LHCN-M2 (cell line): Measurements from ENCODE around the gene EFCAB8. TPM values are rescaled to one million over a fixed set of nuclear protein-coding genes. Genes with fewer than 3 reads are reported as not detected.

Experiments
- DNase-seq: peaks from one replicate; pipeline ENCODE4 v3.0.0-alpha.2; 2012; ENCODE audit warnings: low read depth
- total RNA-seq: library from RNA; depleted of rRNA; stranded (reverse); fragments of >200 nt; gene quantifications from 2 replicates; pipeline ENCODE4 v1.2.3, GENCODE V29; 2014; rRNA removed

EFCAB8 gene
- total RNA-seq, 1 experiment from 2014 or later = 0.17 TPM

DNA sequence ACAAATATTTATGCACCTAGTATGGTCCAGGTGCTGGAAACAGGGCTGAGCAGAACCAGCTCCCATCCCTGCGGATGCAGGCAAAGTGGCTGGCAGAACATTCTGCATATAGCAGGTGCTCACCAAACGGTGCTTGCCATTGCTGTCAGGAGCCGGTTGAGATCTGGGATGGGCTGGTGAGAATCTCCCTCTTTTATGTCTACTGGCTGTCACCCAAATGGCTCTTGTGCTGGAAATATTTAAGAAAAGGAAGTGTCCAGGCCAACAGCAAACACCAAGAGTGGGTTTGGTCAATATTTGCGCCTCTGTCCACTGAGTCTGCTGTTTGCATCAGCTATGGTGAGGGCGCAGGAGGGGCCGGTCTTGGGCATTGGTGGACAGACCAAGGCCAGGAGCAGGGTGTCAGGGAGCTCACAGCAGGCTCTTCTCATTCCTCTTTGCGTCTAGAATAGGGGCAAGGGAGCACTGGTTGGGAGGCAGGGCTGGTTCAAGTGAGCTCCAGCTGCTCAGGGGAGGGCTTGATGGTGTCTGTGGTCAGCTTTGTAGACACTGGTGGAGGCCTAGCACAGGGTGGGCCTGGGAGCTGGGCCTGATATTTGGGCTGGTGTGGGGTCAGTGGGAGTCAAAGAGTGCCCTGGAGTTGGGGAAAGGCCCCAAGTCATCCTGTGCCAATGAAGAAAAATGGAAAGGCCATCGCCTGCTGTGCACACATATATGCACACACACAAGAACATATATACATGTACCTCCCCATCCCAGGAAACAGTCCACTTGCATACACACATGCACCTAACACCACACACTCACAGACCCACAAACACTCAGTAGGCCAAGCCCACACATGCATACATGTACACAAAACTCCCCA lies 147.4 kb downstream of the EFCAB8 start:
- DNase-seq = no peak

DNA sequence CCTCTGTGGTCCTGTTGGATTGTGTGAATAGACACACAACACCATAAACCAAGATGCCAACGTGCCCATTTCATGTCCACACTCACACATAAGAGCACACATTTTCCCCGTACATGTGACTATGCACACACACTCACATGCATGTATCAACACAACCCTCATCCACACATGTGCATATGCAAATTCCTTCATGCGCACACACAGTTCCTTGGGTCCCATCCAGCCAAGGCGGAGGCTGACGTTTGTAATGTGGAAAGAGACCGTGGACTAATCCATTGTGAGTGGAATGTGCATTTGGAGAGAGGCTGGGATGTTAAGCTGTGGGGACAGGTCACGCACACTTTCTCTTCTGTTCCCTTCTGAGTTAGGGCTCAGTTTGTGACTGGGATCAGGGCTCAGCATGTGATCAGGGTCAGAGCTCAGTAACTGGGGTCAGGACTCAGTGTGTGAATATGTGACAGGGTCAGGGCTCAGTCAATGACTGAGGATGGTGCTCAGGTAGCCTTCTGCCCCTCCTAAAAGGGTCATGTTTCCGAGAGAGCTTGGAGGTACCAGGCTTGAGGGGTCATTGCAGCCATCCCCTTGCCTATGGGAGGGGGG lies 148.2 kb downstream of the EFCAB8 start:
- no peak for DNase-seq

DNA sequence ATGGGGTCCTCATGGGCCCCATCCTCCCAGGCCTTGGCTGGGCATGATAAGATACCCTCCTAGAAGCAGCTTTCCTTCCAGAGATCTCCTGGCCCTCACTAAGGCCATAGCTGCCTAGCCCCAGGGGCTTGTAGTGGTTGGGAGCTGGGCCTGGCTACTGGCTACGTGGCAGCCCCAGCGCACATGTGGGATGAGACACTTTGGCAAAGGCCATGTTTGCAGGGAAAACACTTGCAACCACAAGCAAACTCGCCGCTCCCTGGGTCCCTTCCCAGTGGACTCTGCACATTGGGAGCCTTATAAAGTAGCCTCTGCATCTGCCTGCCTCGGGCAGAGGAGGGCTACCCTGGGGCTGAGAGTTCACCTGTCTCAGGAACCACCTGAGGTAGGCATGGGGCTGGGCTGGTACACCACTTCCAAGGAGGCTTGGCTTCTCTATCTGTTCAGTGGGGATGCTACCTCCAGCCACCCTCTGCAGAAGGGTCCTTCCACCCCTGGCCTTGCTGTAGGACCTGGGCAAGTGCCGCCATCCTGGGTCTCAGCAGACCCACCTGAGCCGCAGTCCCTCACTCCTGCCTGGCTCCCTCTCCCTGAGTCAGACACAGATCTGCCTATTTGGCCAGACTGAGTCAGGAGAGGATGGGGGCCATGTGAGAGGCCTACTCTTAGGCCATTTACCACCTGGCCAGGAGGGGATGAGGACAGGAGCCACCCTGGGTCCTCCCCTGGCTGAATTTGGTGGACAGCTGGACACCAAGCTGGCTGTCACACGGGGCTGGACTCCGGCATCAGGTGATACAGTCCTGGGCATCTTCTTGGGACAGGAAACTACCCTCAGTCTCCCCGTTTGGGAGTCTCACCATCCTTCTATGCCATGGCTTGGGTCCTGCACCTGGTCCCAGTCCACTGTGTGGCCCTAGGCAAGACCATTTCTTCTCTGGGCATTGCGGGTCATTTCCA lies 148.9 kb downstream of the EFCAB8 start, which contains the start of gene BPIFB2:
Gene BPIFB2, plus strand, starts transcription at position 329 of the 960 bp plus-strand sequence. CDS start 871 bp downstream, outside the sequence.
- no peak for DNase-seq

DNA sequence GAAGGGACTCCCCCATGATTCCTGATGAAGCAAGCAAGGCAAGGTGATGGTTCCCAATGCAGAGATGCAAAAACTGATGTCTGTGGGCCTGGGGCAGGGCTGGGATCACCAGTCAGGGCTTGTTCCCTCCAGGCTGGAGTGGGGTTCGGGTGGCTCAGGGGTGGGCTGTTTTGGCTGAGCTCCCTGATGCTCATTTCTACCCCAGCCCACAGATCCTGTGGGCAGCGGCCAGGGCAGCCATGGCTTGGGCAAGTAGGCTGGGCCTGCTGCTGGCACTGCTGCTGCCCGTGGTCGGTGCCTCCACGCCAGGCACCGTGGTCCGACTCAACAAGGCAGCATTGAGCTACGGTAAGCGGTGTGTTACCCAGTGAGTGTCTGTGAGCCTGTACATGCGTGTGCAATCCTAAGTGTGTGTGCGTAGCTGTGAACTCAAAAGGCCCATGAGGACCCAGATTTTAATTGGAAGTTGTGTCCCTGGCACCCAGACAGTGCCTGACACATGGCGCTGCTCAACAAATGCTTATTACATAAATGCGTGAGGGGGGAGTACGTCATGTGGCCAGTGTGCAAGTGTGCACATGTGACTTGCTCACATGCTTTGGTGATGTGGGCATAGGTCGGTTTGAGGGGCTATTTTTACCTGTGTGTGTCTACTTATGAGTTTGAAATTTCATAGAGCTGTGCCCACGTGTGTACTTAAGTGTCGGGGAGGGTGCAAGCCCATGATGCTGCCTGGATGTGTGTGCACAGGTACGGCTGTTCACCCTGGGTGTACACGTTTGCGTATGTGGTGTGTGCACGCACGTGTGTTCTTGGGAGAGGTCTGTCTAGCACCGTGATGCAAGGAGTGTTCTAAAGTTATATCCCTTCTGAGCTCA lies 149.9 kb downstream of the EFCAB8 start:
- no peak for DNase-seq

DNA sequence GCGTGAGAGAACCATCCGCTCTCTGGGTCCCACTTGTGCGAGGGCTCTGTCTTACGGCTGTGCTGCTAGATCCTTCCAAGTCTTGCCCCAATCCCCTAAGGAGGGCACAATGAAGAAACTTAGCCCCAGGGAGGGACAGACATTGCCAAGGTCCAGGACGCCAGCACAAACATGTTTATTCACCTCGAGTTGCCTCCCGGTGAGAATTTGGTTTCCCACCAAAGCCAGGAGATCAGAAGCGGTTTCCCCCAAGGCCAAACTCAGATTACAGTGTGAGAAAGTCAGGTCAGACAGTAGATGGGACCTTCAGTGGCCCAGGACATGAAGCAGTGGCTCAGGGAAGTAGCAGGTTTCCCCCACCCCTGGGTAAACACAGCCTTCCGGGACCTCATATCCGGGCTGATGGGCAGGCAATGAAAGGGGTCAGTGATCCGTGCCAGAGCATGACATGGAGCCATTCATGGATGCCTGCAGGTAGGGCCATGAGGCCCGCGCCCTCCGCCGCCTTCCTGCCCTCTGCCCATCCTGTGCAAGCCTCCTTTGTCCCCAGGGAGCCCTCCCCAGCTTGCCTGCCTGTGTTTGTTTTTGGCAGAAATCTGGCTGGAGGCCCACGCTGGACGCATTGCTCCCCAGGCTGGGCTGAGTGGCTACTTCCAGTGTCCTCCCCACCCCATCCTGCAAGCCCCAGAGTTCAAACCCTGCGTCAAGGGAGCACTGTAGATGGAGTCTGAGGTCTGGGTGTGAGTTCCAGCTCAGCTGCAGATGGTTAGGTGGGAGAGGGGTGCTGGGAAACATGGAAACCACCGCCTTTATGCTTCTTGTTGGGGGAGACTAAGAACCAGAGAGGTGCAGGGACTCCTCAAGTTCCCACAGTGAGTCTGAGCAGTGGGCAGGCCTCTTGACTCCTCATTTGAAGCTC lies 150.8 kb downstream of the EFCAB8 start:
- DNase-seq = no peak

DNA sequence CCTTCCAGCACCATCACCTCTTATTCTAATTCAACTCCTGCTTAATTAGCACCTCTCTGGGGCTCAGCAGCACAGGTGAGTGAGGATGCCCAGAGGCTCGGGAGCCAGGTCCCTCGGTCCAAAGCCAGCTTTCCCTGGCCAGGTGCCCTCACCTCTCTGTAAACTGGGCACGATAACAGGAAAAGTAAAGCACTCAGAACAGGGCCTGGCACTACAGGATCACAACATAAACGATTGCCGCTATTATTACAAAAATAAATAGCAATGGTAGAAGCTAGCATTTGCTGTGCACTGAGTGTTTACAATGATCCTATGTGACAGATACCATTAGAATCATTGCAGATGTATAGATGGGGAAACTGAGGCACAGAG lies 151.4 kb downstream of the EFCAB8 start:
- no peak for DNase-seq

DNA sequence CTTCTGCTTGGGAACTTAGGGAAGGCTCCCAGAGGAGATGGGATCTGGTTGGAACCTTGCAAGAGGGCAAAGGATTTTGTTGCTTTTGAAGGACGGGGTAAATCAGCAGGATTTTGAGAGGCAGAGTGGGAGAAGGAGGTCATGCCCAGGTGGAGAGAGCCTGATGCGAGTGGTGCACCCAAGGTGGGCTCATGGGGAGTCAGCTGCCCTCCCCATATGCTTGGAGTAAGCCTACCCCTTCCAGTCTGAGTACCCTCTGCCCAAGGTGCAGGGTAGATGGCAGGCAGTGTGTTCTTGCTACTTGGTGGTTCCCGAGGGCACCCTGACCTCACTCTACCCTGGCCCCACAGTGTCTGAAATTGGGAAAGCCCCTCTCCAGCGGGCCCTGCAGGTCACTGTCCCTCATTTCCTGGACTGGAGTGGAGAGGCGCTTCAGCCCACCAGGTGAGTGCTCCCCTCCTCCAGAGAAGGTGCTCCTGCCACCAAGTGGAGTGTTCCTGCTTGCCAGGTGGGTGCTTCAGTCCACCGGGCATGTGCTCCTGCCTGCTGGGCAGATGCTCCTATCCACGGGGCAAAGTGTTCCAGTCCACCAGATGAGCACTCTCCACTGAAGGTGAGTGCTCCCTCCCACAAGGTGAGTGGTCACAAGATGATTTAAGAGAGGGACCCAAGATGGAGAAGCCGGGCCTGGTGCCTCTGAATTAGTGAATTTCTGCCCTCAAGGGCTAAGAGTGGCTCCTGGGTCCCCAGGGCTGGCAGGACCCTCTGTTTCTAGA lies 152.1 kb downstream of the EFCAB8 start:
- no peak for DNase-seq

Other genes with a start within 250 kb of the EFCAB8 start
- not detected in 2 replicates for gene C20orf203, start 185.0 kb upstream of the EFCAB8 start, total RNA-seq
- gene COMMD7, start 115.5 kb upstream of the EFCAB8 start, total RNA-seq = 16.3 and 26.7 TPM in 2 replicates
- gene DNMT3B, start 96.5 kb upstream of the EFCAB8 start, total RNA-seq = 1.2 TPM in 2 replicates
- 152 and 158 TPM in 2 replicates for gene MAPRE1, start 39.0 kb upstream of the EFCAB8 start, total RNA-seq
- gene SUN5, start 145.5 kb downstream of the EFCAB8 start, total RNA-seq = not detected in 2 replicates
- not detected in 2 replicates for gene BPIFB2, start 148.8 kb downstream of the EFCAB8 start, total RNA-seq
- gene BPIFB6, start 172.7 kb downstream of the EFCAB8 start, total RNA-seq = not detected in 2 replicates
- not detected in 2 replicates for gene BPIFB3, start 195.0 kb downstream of the EFCAB8 start, total RNA-seq
- gene BPIFB4, start 220.7 kb downstream of the EFCAB8 start, total RNA-seq = not detected in 2 replicates